ENCODE measurements around the gene RRP1B.

The RRP1B gene

GRCh38 chr21:43740497-43741156 is 81.3 kb downstream of the RRP1B start:
- Mint-ChIP-seq H3K27ac (peak overlapping the region; percentile 28), H3K27me3 (no peaks in the 10 kb centered on the region), H3K4me3 (peak overlapping the region; percentile 23), H3K4me1 (peaks cover 11% of the 10 kb centered on the region), H3K36me3 (peaks cover 17% of the 10 kb centered on the region), H3K9me3 (no peaks in the 10 kb centered on the region)
- DNase-seq, result peak; percentile 46
- CTCF ChIA-PET, result no interaction called here

DNA sequence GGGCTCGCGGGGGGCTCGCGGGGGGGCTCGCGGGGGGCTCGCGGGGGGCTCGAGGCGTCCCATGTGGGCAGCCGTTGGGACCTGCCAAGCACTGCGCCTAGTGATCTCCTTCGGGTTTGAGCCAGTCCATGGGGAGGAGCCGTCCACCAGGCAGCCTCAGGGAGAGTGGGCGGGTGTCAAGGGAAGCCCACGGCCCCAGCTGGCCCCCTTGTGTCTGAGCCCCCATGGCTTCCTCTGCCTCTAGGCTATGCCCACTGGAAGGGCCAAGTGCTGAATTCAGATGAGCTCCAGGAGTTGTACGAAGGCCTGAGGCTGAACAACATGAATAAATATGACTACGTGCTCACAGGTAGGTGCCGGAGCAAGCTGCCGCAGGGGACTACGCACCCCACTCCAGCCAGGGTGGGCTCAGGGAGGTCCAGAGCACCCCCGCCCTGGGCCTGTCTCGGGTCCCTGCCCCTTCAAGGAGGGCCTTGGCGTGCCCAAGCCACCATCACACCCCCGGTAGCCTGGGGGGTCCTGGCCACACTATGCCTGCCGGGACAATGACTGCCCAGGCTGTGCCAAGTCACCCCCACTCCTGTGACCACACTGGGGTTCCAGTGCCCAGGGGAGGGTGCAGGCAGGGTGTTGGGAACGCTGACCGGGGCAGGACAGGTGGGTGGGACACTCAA is 82.2 kb downstream of the RRP1B start:
- H3K4me1 Mint-ChIP-seq, result peaks cover 5% of the 10 kb centered on the region
- DNase-seq, result no peak
- no peaks in the 10 kb centered on the region for H3K27me3 Mint-ChIP-seq
- H3K4me3 Mint-ChIP-seq, result no peak overlapping the region
- H3K9me3 Mint-ChIP-seq, result no peaks in the 10 kb centered on the region
- H3K36me3 Mint-ChIP-seq, result peaks cover 10% of the 10 kb centered on the region
- H3K27ac Mint-ChIP-seq, result no peak overlapping the region
- CTCF ChIA-PET, result no interaction called here

GRCh38 chr21:43743947-43744346 is 84.6 kb downstream of the RRP1B start:
- Mint-ChIP-seq H3K4me3 (no peak overlapping the region), H3K27ac (no peak overlapping the region), H3K27me3 (no peaks in the 10 kb centered on the region), H3K4me1 (peaks cover 5% of the 10 kb centered on the region), H3K36me3 (peaks cover 10% of the 10 kb centered on the region), H3K9me3 (no peaks in the 10 kb centered on the region)
- no peak for DNase-seq
- CTCF ChIA-PET, result no interaction called here

DNA sequence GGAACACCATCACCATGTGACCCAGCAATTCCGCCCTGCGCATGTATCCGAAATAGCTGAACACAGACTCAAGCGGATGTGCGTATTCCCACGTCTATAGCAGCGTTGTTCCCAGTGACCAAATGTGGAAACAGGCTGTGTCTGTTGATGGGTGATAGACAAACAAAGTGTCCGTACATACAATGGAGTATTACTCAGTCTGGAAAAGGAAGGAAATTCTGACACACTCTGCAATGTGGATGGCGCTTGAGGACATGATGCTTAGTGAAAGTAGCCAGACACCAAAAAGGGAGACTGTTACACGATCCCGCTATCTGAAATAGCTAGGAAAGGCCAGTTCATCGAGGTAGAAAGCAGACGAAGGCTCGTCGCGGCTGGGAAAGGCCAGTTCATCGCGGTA is 85.4 kb downstream of the RRP1B start:
- Mint-ChIP-seq H3K9me3 (no peaks in the 10 kb centered on the region), H3K27ac (no peak overlapping the region), H3K4me1 (peaks cover 5% of the 10 kb centered on the region), H3K36me3 (peaks cover 14% of the 10 kb centered on the region), H3K27me3 (no peaks in the 10 kb centered on the region), H3K4me3 (no peak overlapping the region)
- CTCF ChIA-PET, result no interaction called here
- no peak for DNase-seq
